Ascending aorta (tissue), 2 donors: ENCODE measurements around the gene MEN1. TPM values are rescaled to one million over a fixed set of nuclear protein-coding genes. Genes with fewer than 3 reads are reported as not detected.
A peak's percentile ranks its signal among the peaks of the same experiment; 100 is the strongest.

ENCODE experiments used
- DNase-seq, 2 donors: peaks; one replicate each; pipeline ENCODE4 v3.0.0-alpha.2; 2019; ENCODE audit warnings: low spot score in 2 of 2
- H3K27ac ChIP-seq, 2 donors: fragments of 200-600 bp; sonication (generic); one replicate each; pipeline ENCODE4 v1.5.1; 2016 to 2017; ENCODE audit warnings: mild to moderate bottlenecking in 1 of 2
- H3K27me3 ChIP-seq: fragments of 200-600 bp; sonication (generic); one replicate; pipeline ENCODE4 v1.5.1; 2017
- H3K36me3 ChIP-seq, 2 donors: fragments of 200-600 bp; sonication (generic); one replicate each; pipeline ENCODE4 v1.5.1; 2016
- H3K4me1 ChIP-seq, 2 donors: fragments of 200-600 bp; sonication (generic); one replicate each; pipeline ENCODE4 v1.5.1; 2016 to 2017; ENCODE audit warnings: mild to moderate bottlenecking in 1 of 2
- H3K4me3 ChIP-seq, 2 donors: fragments of 200-600 bp; sonication (generic); one replicate each; pipeline ENCODE4 v1.5.1; 2016 to 2017; ENCODE audit warnings: mild to moderate bottlenecking in 1 of 2
- H3K9me3 ChIP-seq, 2 donors: fragments of 200-600 bp; sonication (generic); one replicate each; pipeline ENCODE4 v1.5.1; 2016
- intact Hi-C: fragments of 100-400 bp; cut with DNase I; formaldehyde crosslinking; loops from one replicate; pipeline ENCODE4 v1.15.1; 2023
- total RNA-seq: library from RNA; depleted of rRNA; stranded (reverse); fragments of >200 nt; gene quantifications from one replicate; pipeline ENCODE4 v1.1.0, GENCODE V29; 2016
- TF ChIP-seq, protein P1 (sequence below), 3 experiments: fragments of 200-600 bp in 2 of 3; fragments of 450-650 bp in 1 of 3; sonication (generic) in 2 of 3; IDR thresholded peaks; one replicate each; pipeline ENCODE4 v1.5.1; 2016 to 2019; ENCODE audit warnings: antibody characterized with exemption in 3 of 3, mild to moderate bottlenecking in 1 of 3, moderate library complexity in 1 of 3

MEN1 gene
- total RNA-seq, 1 donor from 2014 or later = 36.6 TPM

DNA sequence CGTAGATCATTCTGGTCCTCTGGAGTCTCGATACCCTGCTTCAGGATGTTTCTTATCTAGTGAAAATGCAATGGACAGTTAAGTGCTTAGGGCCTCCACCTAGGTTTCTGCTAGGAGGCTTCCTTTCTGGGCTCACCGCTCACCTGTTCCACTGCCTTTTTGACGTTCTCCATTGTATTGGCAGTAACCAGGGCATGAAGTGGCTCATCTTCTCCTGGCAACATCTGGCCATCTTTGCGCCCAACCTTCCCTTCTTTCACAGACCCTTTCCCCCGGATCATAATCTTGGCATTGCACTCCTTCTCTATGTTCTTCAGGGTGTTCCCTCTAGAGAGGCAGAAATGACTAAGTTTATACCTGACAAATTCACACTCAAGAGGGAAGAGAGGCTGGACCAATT, 41.1 kb downstream of the MEN1 start:
- intact Hi-C loops = no loop called here

DNA sequence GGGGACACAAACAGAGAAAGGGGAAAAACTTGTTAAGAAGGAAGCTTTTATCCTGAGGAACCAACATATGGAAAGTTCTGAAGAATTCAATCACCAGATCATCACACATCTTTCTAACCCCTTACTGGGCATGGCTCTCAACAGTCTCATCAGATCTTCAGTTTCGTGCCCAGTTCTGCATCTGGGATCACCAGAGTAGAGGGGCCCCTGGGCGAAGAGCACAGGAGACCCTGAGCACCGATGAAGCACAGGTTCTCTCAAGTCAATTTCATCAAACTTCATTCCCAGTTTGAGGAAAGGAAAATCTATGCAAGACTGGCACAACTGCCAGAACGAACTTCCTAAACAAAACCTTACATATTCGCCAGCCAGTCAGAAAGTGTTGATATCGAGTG, 42.1 kb downstream of the MEN1 start:
- intact Hi-C loops = no loop called here
- Histone ChIP-seq H3K9me3 (no peaks in the 10 kb centered on the region), H3K36me3 (peaks cover 100% of the 10 kb centered on the region in 2 donors), H3K27ac (peak overlapping the region in 1 of 2 donors; percentile 67), H3K4me3 (no peak overlapping the region), H3K27me3 (no peaks in the 10 kb centered on the region), H3K4me1 (peaks cover 12 to 39% of the 10 kb centered on the region in 2 donors)
- TF ChIP-seq, protein P1, sequence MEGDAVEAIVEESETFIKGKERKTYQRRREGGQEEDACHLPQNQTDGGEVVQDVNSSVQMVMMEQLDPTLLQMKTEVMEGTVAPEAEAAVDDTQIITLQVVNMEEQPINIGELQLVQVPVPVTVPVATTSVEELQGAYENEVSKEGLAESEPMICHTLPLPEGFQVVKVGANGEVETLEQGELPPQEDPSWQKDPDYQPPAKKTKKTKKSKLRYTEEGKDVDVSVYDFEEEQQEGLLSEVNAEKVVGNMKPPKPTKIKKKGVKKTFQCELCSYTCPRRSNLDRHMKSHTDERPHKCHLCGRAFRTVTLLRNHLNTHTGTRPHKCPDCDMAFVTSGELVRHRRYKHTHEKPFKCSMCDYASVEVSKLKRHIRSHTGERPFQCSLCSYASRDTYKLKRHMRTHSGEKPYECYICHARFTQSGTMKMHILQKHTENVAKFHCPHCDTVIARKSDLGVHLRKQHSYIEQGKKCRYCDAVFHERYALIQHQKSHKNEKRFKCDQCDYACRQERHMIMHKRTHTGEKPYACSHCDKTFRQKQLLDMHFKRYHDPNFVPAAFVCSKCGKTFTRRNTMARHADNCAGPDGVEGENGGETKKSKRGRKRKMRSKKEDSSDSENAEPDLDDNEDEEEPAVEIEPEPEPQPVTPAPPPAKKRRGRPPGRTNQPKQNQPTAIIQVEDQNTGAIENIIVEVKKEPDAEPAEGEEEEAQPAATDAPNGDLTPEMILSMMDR (IDR thresholded peaks at IDR 0.05) = no peak
- peak in 1 of 2 donors; percentile 52 for DNase-seq

More for the DNA sequence above, 41.1 kb downstream of the MEN1 start:
- no peak for DNase-seq
- Histone ChIP-seq H3K4me3 (no peak overlapping the region), H3K4me1 (peaks cover 3 to 36% of the 10 kb centered on the region in 2 donors), H3K9me3 (no peaks in the 10 kb centered on the region), H3K27ac (no peak overlapping the region), H3K27me3 (no peaks in the 10 kb centered on the region), H3K36me3 (peaks cover 100% of the 10 kb centered on the region in 2 donors)
- TF ChIP-seq, protein P1 (IDR thresholded peaks at IDR 0.05) = no peak

DNA sequence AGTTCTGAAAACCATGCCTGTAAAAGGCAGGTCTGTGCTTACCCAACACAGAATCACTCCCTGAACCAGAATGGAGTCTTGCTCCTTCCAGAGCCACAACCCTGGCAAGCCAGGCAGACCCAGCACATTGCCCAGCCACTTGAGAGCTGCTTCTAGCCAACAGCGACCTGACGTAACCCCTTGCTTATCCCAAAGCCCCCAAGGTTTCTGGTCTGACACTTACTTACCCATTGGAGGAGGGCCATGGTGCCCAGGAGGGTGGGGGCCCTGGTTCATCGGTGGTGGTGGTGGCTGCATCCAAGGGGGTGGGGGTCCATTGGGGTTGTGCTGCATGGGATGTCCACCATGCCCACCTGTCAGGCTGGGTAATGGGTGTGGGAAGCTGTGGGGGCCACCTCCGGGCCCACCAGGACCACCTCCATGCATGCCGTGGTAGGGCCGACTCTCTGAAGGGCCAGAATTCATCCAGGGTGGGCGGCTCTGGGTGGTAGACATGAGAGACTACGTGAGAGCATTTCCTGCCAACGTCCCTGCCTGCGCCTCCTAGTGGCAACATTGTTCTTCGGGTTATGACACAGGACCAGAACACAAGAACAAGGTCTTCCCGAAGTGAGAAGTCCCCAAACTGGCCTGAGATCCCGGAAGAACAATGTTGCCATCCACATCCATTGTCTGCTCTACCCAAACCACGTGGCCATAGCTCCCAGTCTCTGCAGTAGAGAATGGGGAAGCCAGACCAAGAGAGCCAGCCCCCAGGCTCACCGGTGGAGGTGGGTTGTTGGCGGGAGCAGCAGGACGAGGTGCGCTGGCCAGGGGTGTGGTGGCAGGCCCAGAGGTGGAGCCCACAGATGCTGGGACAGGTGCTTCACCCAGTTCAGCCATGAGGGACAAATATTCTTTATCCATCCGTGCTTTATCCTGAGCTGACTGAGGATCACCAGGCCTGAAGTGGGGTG, 42.7 kb downstream of the MEN1 start:
- Histone ChIP-seq H3K27ac (peak overlapping the region; percentile 62 to 67), H3K4me3 (no peak overlapping the region), H3K4me1 (peaks cover 10 to 39% of the 10 kb centered on the region in 2 donors), H3K27me3 (no peaks in the 10 kb centered on the region), H3K9me3 (no peaks in the 10 kb centered on the region), H3K36me3 (peaks cover 99 to 100% of the 10 kb centered on the region in 2 donors)
- intact Hi-C loops = no loop called here
- TF ChIP-seq, protein P1 (IDR thresholded peaks at IDR 0.05) = peak; percentile 61 to 76 (median 64)
- DNase-seq = peak in 1 of 2 donors; percentile 91

DNA sequence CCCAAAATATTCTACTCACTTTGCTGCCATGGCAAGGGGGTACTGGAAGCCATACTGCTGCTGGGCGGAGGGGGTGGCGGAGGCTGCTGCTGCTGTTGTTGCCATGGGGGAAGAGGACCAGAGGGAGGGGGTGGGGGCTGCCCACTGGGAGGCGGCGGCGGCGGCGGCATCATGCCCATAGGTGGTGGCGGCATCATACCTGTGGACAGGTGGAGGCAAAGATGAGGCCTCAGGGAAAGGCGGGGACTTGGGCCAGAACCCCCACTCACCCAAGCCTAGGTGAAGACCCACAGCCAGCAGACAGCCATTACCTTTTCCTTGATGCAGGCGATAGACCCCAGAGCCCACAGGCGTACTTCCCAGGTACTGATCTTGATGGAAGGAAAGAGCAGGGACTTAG, 43.5 kb downstream of the MEN1 start:
- TF ChIP-seq, protein P1 (IDR thresholded peaks at IDR 0.05) = no peak
- intact Hi-C loops = no loop called here
- Histone ChIP-seq H3K4me1 (peaks cover 10 to 34% of the 10 kb centered on the region in 2 donors), H3K36me3 (peaks cover 92 to 99% of the 10 kb centered on the region in 2 donors), H3K27me3 (no peaks in the 10 kb centered on the region), H3K4me3 (no peak overlapping the region), H3K9me3 (no peaks in the 10 kb centered on the region), H3K27ac (peak overlapping the region; percentile 62 to 67)
- DNase-seq = peak in 1 of 2 donors; percentile 60

DNA sequence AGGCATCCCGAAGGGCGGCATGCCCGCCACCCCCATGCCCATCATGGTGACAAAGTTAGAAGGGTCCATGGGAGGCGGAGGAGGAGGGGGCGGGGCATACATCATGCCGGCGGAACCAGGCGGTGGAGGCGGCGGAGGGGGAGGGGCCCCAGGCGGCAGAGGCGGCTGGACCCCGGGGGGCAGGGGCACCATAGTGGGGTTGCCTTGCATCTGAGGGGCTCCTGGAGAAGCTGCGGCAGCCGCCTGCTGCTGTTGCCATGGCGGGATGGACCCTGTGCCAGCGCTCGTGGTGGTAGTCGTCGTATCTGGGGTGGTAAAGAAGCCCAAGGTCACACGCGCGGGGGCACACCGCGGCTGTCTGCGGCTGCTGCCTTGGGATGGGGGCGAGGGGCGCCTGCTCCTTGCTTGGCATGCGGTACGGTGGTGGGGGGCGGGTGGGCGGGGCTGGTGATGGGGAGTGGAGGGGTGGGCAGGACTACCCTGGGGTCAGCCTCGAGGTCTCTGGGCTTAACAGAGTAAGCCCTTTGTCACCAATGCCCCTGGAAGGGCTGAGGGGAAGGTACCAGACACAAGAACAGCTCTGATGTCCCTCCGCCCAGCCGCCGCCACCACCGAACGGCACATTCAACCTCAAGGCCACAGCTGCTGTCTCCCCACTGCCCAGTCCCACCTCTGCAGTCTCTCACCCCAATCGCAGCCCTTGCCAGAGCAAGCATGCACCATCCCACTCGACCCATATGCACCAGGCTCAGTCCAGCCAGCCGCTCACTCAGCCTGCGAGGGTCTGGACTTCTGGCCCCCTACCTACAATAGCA, 44.3 kb downstream of the MEN1 start:
- DNase-seq = peak in 1 of 2 donors; percentile 61
- TF ChIP-seq, protein P1 (IDR thresholded peaks at IDR 0.05) = no peak
- no peaks in the 10 kb centered on the region for H3K9me3 ChIP-seq
- H3K27ac ChIP-seq = peak overlapping the region in 1 of 2 donors; percentile 67
- peaks cover 10 to 28% of the 10 kb centered on the region in 2 donors for H3K4me1 ChIP-seq
- no peaks in the 10 kb centered on the region for H3K27me3 ChIP-seq
- intact Hi-C loops = no loop called here
- no peak overlapping the region for H3K4me3 ChIP-seq
- peaks cover 83 to 91% of the 10 kb centered on the region in 2 donors for H3K36me3 ChIP-seq
